Fibroblast of skin of right quadriceps (primary cell): ENCODE measurements around the gene APBB2.
"Not testable (repeated sequence)": the region's sequence is repeated elsewhere in the genome, so short reads cannot be mapped to it uniquely, and the experiment has no call there.

Experiments
- DNase-seq: peaks from one replicate; pipeline ENCODE4 v3.0.0-alpha.2; 2013

The APBB2 gene

GRCh38 chr4:41155194-41155830, 59.0 kb downstream of the APBB2 start:
- peak; percentile 67 for DNase-seq

GRCh38 chr4:41154814-41155177, 59.5 kb downstream of the APBB2 start:
- DNase-seq, result no peak

GRCh38 chr4:41154010-41154813, 60.1 kb downstream of the APBB2 start:
- no peak for DNase-seq

DNA sequence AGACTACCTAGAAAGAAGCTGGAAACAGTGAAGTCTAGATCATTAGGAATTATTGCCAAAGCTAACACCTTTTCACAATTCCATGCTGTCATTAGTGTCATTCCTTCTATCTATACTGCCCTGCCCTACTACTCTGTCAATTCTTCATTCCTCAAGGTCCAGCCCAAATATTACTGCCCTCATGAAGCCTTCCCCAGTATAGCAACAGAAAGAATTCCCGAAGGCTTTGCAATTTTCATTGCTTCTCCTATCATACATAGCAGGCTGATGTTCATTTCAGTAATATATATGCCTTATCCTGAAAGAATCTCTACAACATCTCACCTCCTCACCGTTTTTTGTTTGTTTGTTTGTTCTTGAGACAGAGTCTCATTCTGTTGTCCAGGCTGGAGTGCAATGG, 63.9 kb downstream of the APBB2 start:
- DNase-seq, result no peak

GRCh38 chr4:41149568-41149967, 64.8 kb downstream of the APBB2 start:
- DNase-seq, result not testable (repeated sequence)

GRCh38 chr4:41148931-41149330, 65.4 kb downstream of the APBB2 start:
- DNase-seq, result peak; percentile 6

DNA sequence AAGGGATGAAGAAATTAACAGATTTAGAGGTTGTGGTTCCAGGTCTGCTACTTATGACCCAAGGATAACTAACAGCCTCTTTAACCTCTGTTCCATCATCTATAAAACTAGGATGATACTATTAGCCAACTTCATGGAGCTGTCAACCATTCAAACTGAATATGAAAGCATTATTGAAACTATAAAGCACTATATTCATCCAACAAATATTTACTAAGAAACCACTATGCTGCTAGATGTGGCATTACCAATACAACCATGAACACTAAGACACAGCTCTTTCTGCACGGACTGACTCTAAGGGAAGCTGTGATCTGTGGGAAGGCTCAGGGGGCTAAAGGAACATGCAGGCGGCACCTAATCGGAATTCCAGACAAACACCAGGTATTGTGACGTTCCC, 66.0 kb downstream of the APBB2 start:
- peak; percentile 17 for DNase-seq

DNA sequence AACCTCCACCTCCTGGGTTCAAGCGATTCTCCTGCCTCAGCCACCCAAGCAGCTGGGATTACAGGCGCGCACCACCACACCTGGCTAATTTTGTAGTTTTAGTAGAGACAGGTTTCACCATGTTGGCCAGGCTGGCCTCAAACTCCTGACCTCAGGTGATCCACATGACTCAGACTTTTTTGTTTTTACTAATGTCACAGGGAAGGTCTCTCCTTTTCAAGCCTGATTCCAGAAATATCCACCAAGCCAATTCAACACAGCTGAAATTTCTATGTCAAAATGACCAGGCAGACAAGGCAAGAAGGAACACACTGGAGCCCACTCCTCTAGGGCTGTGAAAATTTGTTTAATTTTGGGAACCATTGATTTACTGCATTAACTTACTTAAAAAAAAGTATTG, 66.8 kb downstream of the APBB2 start:
- not testable (repeated sequence) for DNase-seq

DNA sequence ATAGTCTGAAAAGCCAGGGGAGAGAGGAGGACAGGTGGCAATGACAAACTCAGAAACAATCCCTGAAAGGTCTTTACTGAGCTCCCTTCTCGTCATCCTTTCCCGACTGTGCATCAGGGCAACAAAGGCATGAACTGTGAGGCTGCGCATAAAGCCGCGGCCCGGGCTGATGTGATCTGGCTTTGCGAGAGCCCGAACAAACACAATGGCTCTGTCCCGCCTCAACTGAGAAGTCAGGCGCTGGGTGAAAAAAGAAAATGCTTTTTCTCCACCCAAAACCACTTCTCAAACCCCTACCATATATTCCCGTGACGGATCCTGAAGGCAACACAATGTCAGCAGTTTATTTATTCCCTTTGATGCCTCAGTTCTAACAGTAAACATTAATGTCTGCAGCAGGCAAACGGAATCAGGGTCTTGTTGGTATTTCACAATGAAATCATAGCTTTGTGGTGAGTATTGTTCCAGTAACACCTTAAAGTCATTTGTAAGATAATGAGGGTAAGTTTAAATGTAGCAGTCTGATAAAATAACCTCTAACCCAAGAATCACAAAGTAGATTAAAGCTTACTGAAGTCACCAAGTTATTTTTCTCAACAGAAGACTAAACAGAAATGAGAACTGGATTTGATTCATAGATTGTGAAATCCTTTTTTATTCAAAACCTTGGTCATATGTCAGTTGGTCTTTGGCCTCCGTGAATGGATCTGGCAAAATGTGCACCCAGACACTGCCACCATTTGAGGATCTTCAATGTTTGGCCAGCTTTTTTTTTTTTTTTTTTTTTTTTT, 67.4 kb downstream of the APBB2 start:
- DNase-seq, result peak; percentile 37

DNA sequence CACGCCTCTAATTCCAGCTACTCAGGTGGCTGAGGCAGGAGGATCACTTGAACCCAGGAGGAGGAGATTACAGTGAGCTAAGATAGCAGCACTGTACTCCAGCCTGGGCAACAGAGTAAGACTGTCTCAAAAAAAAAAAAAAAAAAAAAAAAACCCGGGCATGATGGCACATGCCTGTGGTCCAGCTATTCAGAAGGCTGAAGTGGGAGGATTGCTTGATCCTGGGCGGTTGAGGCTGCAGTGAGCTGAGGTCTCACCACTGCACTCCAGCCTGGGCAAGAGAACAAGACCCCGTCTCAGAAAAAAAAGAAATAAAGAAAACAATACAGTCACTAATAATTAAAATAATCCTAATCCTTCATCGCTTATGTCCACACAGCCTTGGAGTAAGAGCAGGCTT, 68.1 kb downstream of the APBB2 start:
- DNase-seq, result no peak

- peak; percentile 50 for DNase-seq
Observed at GRCh38 chr4:41145571-41146078, 68.7 kb downstream of the APBB2 start.

- DNase-seq, result no peak
Observed at GRCh38 chr4:41144812-41145211, 69.5 kb downstream of the APBB2 start.

DNA sequence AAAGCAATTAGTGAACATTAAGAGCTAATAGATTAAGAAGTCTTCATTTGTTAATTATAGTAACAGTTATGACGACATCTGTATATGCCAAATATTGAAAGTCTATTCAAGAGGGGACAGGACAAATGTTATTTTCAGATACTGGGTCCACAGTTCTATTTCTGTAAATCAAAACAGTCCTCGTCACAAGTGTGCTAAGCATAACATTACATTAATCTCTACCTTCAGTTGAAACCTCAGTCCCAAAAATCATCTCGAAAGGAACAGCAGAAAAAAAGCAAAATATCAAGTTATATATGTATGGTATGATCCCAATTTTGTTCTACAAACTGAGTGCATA, 70.3 kb downstream of the APBB2 start:
- no peak for DNase-seq

- DNase-seq, result peak; percentile 97
Observed at GRCh38 chr4:41143311-41144039, 70.9 kb downstream of the APBB2 start.

- peak; percentile 8 for DNase-seq
Observed at GRCh38 chr4:41142376-41143310, 71.7 kb downstream of the APBB2 start.

DNA sequence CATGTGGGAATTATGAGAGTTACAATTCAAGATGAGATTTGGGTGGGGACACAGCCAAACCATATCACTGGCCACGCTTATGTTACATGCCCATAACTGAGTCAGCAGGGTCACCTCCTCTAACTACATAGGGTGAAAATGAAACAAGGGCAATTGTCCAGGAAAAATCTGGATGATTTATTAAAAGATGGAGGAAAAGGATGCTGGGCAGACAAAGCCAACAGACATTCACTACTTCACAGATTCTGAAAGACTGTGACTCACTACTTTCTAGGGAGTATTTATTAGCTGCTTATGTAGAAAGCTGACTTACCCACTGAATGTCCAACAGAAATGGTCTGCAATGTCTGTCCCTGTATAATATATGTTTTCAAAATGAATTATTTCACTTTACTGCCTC, 72.4 kb downstream of the APBB2 start:
- DNase-seq, result peak; percentile 92

DNA sequence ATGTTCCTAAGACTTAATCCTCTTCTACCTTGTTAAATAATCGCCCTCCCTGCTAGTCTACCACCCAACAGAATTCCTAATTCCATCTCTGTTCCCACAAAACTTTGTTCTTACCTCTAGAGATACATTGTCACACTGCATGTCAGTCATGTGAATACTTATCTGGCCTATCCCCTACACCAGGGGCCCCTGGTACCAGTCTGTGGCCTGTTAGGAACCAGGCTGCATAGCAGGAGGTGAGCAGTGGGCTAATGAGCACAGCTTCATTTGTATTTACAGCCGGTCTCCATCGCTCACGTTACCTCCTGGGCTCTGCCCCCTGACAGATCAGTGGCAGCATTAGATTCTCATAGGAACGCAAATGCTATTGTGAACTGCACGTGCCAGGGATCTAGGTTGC, 73.9 kb downstream of the APBB2 start:
- DNase-seq, result no peak

DNA sequence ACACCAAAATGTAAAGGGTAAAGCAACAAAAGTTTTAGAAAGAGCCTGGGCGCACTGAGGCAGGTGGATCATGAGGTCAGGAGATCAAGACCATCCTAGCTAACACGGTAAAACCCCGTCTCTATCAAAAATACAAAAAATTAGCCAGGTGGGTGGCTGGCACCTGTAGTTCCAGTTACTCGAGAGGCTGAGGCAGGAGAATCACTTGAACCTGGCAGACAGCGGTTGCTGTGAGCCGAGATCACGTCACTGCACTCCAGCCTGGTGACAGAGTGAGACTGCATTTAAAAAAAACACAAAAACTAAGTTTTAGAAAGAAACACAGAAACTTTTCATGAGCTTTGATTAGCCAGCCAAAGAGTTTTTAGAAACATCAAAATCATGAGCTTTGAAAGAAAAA, 76.5 kb downstream of the APBB2 start:
- DNase-seq, result no peak

GRCh38 chr4:41136456-41136855, 77.9 kb downstream of the APBB2 start:
- no peak for DNase-seq

DNA sequence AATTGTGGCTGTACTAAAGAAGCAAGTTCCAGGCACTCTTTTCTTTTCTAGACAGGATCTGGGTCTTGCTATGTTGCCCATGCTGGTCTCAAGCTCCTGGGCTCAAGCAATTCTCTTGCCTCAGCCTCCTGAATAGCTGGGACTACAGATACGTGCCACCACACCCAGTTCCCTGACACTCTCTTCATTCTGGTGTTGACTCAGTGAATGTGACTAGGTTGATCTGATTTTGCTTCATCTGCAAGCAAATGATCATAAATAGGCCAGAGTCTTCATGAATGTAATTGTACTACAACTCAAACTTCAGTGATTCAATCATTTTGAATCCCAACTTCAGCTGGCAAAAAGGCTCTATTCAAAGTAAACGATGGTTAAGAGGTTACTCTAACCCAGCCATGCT, 78.5 kb downstream of the APBB2 start:
- DNase-seq, result no peak

GRCh38 chr4:41134581-41134980, 79.8 kb downstream of the APBB2 start:
- DNase-seq, result no peak

DNA sequence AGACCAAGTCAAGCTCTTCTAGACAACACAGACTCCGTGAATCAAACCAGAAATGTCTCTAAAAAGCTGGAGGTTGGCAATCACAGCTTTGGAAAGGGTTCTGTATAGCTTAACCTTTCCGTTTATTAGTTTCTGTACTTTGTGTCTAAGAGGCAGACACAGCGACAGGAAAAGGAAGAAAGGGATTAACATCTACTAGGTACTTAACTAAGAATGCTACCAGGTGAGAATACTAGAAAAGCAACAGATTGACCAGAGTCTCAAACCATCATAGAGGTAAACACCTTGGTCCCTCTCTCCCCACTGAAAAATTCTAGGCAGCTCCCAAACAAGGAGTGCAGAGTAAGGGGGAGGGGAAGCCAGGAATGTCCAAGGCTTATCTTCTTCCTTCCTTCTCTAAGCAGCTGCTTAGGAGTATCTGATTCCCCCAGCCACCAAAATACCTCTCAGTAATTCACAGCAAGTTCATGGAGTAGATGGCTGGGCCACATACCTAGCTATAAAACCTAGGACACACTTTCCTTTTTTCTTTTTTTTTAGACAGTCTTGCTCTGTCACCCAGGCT, 80.8 kb downstream of the APBB2 start:
- no peak for DNase-seq
